Placental pericyte (primary cell): ENCODE data around the gene MRPL45. TPM values are rescaled to one million over a fixed set of nuclear protein-coding genes. Genes with fewer than 3 reads are reported as not detected.

Experiments
- total RNA-seq: library from RNA; depleted of rRNA; stranded (reverse); fragments of >200 nt; gene quantifications from 2 replicates; pipeline ENCODE4 v1.2.3, GENCODE V29; 2012

The MRPL45 gene
- 33.6 and 46.4 TPM in 2 replicates for total RNA-seq

GRCh38 chr17:38296834-38297517, at the start of gene MRPL45:
Gene MRPL45 (plus strand): TSS chr17:38297168. CDS start chr17:38297184, 16 bp downstream.

GRCh38 chr17:38343608-38344419, 46.8 kb downstream of the MRPL45 start, which contains the start of gene GPR179:
Gene GPR179 (minus strand): TSS chr17:38343956. CDS start chr17:38343789, 167 bp downstream.

GRCh38 chr17:38351412-38352222, 54.6 kb downstream of the MRPL45 start, which contains the start of gene SOCS7:
Gene SOCS7 (plus strand): TSS chr17:38351844. CDS start chr17:38352053, 209 bp downstream.

Other genes with a start within 250 kb of the MRPL45 start
- not detected in 2 replicates for gene TBC1D3C, start 228.5 kb upstream of the MRPL45 start, total RNA-seq
- gene TBC1D3E, start 169.2 kb upstream of the MRPL45 start, total RNA-seq, result not detected in 2 replicates
- gene TBC1D3, start 104.6 kb upstream of the MRPL45 start, total RNA-seq, result not detected in 2 replicates
- gene GPR179, start 46.8 kb downstream of the MRPL45 start, total RNA-seq, result under 0.01 TPM in 1 of 2 replicates, not detected in the other
- gene SOCS7, start 54.7 kb downstream of the MRPL45 start, total RNA-seq, result 15.3 and 16.2 TPM in 2 replicates
- gene ARHGAP23, start 131.3 kb downstream of the MRPL45 start, total RNA-seq, result 44.6 and 76.7 TPM in 2 replicates